GM10847 (cell line): ENCODE data around the gene FAM171A2.

Experiments used
- POLR2A ChIP-seq: IDR thresholded peaks from 2 replicates; pipeline ENCODE4 v1.6.1; 2011; ENCODE audit not compliant: insufficient read length; ENCODE audit errors: extremely low read depth

FAM171A2 gene

GRCh38 chr17:44374306-44375195 is 10.9 kb upstream of the FAM171A2 start:
- no peak for TF ChIP-seq POLR2A

DNA sequence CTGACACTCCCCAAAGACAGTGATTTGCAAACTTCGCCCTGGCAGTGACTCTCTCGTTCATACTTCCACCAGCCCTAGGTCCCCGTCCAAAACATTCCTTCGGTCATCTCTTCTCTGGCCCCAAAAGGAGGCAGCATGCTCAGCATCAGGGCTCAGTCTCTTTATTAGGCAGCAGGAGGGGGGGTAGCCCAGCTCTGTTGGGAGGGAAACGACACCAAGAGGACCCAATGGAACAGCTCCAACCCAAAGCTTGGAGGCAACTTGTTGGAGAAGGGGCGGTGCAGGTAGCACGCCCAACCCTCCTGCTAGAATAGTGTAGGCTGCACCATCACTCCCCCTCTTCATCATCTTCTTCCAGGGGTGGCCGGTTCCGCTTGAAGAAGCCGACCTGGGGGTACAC is 8.4 kb upstream of the FAM171A2 start:
- no peak for TF ChIP-seq POLR2A

DNA sequence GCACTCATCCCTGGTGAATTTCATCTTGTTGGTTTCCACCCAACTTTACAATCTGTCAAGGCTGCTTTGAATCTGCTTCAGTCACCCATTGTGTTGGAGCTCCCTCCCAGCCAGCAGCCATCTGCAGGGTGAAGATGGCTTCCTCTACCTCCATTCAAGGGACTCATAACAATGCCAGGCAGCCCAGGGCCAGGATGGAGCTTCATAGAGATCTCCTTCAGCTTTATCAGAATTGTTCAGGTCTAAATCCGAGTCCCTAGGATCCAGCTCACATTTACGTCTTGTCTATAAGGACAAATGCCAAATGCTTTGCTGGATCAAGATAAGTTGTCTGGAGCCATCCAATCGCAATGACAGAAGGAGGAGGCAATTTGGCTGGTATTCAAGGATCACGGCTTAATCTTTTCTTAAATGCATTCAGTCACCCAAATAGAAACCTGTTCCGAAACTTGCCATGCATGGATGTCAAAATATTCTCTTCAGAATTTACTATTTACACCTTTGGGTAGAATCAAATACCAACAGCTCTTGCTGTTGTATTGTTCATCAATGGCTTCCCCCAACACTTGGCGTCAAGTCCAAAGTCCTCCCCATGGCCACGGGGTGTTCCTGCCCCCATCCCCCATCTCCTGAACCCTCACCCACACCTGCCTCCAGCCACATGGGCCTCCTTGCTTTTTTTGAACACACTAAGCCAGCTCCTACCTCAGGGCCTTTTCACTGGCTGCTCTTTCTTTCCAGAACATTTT is 3.8 kb upstream of the FAM171A2 start:
- TF ChIP-seq POLR2A = no peak

GRCh38 chr17:44362949-44363612 is 572 bp downstream of the FAM171A2 start:
- no peak for TF ChIP-seq POLR2A

DNA sequence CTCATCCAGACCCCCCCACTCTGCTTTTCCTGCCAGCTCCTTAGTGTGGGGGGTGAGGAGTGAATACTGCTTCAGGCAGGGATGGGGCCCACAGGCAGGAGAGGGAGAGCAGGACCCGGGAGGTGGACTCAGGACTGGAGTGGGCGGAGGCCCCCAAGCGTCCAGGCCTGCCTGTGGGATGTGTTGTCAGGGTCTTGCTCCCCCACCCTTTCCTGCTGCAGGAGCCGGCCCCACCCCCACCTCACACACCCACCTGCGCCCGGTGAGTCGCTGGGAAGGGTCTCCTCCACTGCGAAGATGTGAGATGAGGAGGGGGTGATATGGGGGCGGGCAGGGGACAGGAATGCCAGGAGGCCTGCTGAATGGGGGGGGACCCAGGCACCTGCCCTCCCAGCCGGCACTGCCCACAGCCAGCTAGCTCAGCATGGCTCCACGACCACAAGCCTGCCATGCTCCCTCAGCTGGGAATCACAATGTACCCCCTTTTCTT is 1.1 kb downstream of the FAM171A2 start:
- no peak for TF ChIP-seq POLR2A

- TF ChIP-seq POLR2A = no peak
Observed at GRCh38 chr17:44361292-44362260, 2.1 kb downstream of the FAM171A2 start.

DNA sequence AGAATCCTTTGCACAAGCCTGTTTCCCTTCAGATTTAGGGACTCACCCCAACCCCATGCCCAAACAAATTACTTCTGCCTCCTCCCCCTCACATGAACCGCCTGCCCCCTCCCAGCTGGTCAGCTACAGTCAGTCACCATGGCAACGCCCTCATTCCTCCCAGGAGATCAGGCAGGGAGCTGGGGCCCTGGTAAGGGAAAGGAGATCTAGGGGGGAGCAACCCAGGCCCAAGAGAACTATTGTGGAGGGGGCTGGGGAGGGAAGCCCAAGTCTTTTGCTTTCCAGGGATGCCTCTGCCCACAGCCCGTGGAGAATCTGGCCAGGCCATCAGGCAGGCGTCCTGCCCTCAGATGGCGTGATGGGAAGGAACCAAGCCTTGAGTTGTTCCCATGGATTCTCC is 2.8 kb downstream of the FAM171A2 start:
- TF ChIP-seq POLR2A = no peak

DNA sequence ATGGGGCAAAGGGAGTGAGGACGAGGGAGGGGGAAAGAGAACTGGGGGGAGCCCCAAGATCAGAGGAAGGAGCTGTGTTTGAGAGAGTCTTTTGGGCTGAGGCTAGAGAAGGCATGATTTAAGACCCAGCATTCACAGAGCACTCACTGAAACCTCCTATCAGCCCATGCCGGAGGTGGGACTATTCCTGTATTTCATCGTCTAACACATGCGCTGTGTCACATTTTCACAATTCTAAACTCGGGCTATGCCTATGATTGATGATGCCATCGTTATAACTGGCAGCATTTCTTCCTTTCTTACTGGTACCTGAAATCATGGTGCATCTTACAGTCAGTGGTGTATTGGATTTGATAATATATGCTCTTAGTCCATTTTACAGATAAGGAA is 3.5 kb downstream of the FAM171A2 start:
- TF ChIP-seq POLR2A = no peak

DNA sequence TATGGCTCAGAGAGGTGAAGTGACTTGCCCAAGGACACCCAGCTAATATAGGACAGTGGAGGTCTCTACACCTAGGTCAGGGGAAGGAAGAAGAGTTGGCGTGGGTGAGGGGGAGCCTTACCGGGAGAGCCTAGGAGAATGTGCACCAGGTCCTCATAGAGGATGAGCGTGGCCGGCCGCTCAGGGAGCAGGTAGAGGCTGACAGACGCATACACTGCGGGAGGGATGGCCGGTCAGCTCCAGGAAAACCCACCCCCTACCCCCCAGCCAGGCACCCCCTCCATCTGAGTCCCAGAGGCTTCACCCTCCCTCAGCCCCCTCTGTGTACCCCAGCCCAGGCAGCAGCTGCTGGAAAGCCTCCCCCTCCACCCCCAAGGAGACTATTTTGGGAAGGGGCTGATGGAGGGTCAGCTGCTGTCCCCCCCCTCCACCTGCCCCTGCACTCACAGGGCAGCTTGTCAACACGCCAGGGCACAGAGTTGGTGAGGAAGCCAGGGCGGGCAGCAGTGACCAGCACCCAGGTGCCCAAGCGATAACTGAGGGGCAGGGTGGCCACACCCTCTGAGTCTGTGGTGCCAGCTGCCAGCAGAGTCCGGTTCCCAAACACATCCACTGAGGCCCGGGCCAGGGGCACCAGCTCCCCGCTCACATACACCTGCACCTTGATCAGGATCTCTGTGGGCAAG is 4.1 kb downstream of the FAM171A2 start:
- no peak for TF ChIP-seq POLR2A

DNA sequence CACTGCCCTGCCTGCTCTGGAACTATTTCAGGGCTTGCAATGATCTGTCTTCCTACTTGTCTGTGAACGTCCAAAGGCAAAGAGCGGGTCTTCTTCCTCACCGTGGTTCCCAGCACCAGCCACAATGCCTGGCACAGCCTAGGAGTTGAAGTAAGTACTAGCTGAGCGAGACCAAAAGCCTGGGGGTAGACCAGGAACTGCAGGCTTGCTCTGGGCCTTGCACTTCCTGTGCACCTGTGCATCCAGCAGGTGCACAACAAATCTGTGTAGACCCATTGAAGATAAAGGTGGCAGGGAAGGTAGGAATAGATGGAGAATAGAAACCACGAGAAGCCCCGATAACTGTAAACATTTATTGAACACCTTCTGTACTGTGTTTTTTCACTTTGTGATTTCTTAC is 4.6 kb downstream of the FAM171A2 start:
- TF ChIP-seq POLR2A = no peak

DNA sequence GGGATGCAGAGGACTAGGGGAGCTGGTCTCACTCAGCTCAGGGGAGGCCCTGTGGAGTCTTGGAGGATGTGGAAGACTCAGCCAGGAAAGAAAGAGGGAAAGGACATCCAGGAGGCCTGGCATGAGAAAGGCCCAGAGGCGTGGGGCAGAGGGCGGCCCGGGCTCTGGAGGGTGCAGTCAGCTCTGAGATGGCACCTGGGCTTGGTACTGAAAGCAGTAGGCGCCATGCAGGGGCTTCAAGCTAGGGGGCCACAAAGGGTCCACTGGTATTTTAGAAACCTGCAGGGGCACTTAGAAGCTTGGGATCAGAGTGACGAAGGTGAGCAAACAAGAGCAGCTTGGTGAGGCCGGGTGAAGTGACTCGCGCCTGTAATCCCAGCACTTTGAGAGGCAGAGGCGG is 5.6 kb downstream of the FAM171A2 start:
- no peak for TF ChIP-seq POLR2A

DNA sequence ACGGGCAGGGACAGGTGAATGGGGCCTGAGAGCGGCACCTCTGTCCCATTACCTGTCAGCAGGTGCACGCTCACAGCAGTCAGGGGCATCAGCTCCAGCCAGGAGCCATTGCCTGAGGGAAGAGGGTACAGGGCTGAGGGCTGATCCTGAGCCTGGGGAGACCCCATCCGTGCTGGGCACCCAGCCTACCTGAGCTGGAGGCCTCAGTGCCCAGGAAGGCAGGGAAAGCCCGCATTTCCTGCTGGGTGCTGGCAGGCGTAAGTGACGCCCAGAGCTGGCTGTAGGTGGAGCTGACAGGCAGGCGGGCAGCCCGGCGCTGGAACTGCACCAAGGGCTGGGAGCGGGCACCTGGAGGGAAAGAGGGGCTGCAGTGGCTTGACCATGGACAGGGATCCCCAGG is 7.4 kb downstream of the FAM171A2 start:
- TF ChIP-seq POLR2A = no peak

GRCh38 chr17:44355642-44356099 is 8.0 kb downstream of the FAM171A2 start:
- no peak for TF ChIP-seq POLR2A
